Measurements from ENCODE around the gene STAT5B. TPM values are rescaled to one million over a fixed set of nuclear protein-coding genes. Genes with fewer than 3 reads are reported as not detected.
A peak's percentile ranks its signal among the peaks of the same experiment; 100 is the strongest.

Gene STAT5B
- total and polyA plus RNA-seq, 9 of the 15 experiments (the other 6 are each of a cell fraction or from before 2014, with no cell fraction given): 20.8 to 176 (median 92.4) TPM

DNA sequence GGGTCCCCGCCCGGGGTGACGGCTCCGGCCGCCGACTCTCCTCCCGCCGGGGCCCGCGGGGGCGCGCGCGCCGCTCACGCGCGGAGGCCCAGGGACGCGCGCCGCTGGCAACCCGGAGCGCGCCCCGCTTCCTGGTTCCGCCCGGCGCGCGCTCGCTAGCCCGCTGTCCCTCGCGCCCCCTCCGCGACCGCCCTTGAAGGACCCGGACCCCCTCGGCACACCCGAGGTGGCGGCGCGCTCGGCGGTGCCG is at the start of gene STAT5B (continued):
- TF ChIP-seq E2F6 (IDR thresholded peaks at IDR 0.05; ENCODE audit: borderline replicate concordance in 1 of 2, extremely low read depth in 1 of 2, insufficient read depth in 1 of 2, insufficient read length in 1 of 2, low read depth in 1 of 2, low read length in 1 of 2, poor library complexity in 1 of 2, severe bottlenecking in 1 of 2): peak in 1 of 2 experiments; percentile 34
- TF ChIP-seq FOXA3 (CRISPR knock-in tag; conservative IDR thresholded peaks at IDR 0.05 in 1 of 2, IDR thresholded peaks at IDR 0.05 in 1 of 2): no peak
- no peak for TF ChIP-seq SMC3 (conservative IDR thresholded peaks at IDR 0.05; ENCODE audit: insufficient read depth, low read depth, low read length)
- TF ChIP-seq ZNF217 (CRISPR knock-in tag; IDR thresholded peaks at IDR 0.05): no peak
- TF ChIP-seq FUS (optimal IDR thresholded peaks at IDR 0.05; ENCODE audit: low read depth, low read length): peak; percentile 71
- no peak for TF ChIP-seq SMAD2 (IDR thresholded peaks at IDR 0.05; ENCODE audit: low read depth, low read length)
- no peak for TF ChIP-seq BMI1 (IDR thresholded peaks at IDR 0.05; ENCODE audit: low read length)
- TF ChIP-seq NR4A1 (CRISPR knock-in tag; IDR thresholded peaks at IDR 0.05): no peak
- no peak for TF ChIP-seq NR4A1 (tag; IDR thresholded peaks at IDR 0.05)
- TF ChIP-seq, protein P1, sequence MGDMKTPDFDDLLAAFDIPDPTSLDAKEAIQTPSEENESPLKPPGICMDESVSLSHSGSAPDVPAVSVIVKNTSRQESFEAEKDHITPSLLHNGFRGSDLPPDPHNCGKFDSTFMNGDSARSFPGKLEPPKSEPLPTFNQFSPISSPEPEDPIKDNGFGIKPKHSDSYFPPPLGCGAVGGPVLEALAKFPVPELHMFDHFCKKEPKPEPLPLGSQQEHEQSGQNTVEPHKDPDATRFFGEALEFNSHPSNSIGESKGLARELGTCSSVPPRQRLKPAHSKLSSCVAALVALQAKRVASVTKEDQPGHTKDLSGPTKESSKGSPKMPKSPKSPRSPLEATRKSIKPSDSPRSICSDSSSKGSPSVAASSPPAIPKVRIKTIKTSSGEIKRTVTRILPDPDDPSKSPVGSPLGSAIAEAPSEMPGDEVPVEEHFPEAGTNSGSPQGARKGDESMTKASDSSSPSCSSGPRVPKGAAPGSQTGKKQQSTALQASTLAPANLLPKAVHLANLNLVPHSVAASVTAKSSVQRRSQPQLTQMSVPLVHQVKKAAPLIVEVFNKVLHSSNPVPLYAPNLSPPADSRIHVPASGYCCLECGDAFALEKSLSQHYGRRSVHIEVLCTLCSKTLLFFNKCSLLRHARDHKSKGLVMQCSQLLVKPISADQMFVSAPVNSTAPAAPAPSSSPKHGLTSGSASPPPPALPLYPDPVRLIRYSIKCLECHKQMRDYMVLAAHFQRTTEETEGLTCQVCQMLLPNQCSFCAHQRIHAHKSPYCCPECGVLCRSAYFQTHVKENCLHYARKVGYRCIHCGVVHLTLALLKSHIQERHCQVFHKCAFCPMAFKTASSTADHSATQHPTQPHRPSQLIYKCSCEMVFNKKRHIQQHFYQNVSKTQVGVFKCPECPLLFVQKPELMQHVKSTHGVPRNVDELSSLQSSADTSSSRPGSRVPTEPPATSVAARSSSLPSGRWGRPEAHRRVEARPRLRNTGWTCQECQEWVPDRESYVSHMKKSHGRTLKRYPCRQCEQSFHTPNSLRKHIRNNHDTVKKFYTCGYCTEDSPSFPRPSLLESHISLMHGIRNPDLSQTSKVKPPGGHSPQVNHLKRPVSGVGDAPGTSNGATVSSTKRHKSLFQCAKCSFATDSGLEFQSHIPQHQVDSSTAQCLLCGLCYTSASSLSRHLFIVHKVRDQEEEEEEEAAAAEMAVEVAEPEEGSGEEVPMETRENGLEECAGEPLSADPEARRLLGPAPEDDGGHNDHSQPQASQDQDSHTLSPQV (IDR thresholded peaks at IDR 0.05): no peak; the same call in 1 of the 2 replicates
- TF ChIP-seq PTTG1 (tag; IDR thresholded peaks at IDR 0.05; ENCODE audit: low read depth): no peak
- TF ChIP-seq ZNF584 (CRISPR knock-in tag; IDR thresholded peaks at IDR 0.05; ENCODE audit: low read depth): peak; percentile 73; the same call in 1 of the 2 replicates
- peak in 1 of 2 experiments; percentile 43; a peak in 1 of 4 replicates for TF ChIP-seq UBTF (IDR thresholded peaks at IDR 0.05; ENCODE audit: borderline replicate concordance in 1 of 2, low read depth in 2 of 2, low read length in 2 of 2)
- TF ChIP-seq SP1 (CRISPR knock-in tag; IDR thresholded peaks at IDR 0.05): no peak
- no peak for TF ChIP-seq NBN (IDR thresholded peaks at IDR 0.05; ENCODE audit: low read depth)
- TF ChIP-seq DMBX1 (CRISPR knock-in tag; IDR thresholded peaks at IDR 0.05; ENCODE audit: borderline replicate concordance): peak; percentile 85; the same call in 1 of the 2 replicates
- no peak for TF ChIP-seq ZNF282 (CRISPR knock-in tag; IDR thresholded peaks at IDR 0.05)
- TF ChIP-seq ZNF57 (CRISPR knock-in tag; IDR thresholded peaks at IDR 0.05): no peak
- no peak for TF ChIP-seq CHD4 (IDR thresholded peaks at IDR 0.05; ENCODE audit: insufficient read depth, insufficient replicate concordance, low read depth, low read length, poor library complexity, severe bottlenecking)
- TF ChIP-seq NR2F6 (CRISPR knock-in tag; IDR thresholded peaks at IDR 0.05): no peak
- TF ChIP-seq FOXP1 (CRISPR knock-in tag; IDR thresholded peaks at IDR 0.05): no peak

Data from K562 (cell line).